K562 (cell line): ENCODE measurements around the gene TNFRSF6B. TPM values are rescaled to one million over a fixed set of nuclear protein-coding genes. Genes with fewer than 3 reads are reported as not detected.

Experiments
- HNRNPL ChIP-seq: fragments of 200-400 bp; formaldehyde crosslinking; IDR thresholded peaks from 2 replicates; pipeline ENCODE4 v1.6.1; 2017; ENCODE audit warnings: low read depth, mild to moderate bottlenecking, low read length
- JUN ChIP-seq, 2 experiments: sonication (generic) in 1 of 2; formaldehyde crosslinking in 1 of 2; IDR thresholded peaks; 2 replicates each; pipeline versions ENCODE4 v1.6.1 to v1.8.0; 2012 to 2022; ENCODE audit warnings: borderline replicate concordance in 2 of 2, mild to moderate bottlenecking in 2 of 2, improper control_type of control experiment in 1 of 2, low read depth in 1 of 2, low read length in 1 of 2, missing genetic modification reagents in 1 of 2
- MAZ ChIP-seq, 2 experiments: fragments of 450-650 bp in 1 of 2; sonication (generic) in 1 of 2; formaldehyde crosslinking; IDR thresholded peaks in 1 of 2; conservative IDR thresholded peaks in 1 of 2; 2 replicates each; pipeline versions ENCODE4 v1.4.0 to v1.5.0; 2020; ENCODE audit warnings: mild to moderate bottlenecking in 1 of 2, missing genetic modification reagents in 1 of 2
- MIER1 ChIP-seq: fragments of 450-650 bp; IDR thresholded peaks from 2 replicates; pipeline ENCODE4 v1.6.1; 2016; ENCODE audit warnings: antibody characterized with exemption, mild to moderate bottlenecking, low read depth
- MNT ChIP-seq, 2 experiments: fragments of 450-650 bp; conservative IDR thresholded peaks; 2 replicates each; pipeline ENCODE4 v1.6.1; 2017; ENCODE audit warnings: mild to moderate bottlenecking in 2 of 2, moderate library complexity in 2 of 2
- NFIC ChIP-seq: fragments of 450-650 bp; IDR thresholded peaks from 2 replicates; pipeline ENCODE4 v1.6.1; 2017; ENCODE audit warnings: mild to moderate bottlenecking, inconsistent platforms
- NRF1 ChIP-seq, 2 experiments: fragments of 450-650 bp; IDR thresholded peaks in 1 of 2; conservative IDR thresholded peaks in 1 of 2; 2 replicates each; pipeline ENCODE4 v1.6.1; 2014; ENCODE audit warnings: mild to moderate bottlenecking in 2 of 2
- PBX2 ChIP-seq, 2 experiments: IDR thresholded peaks in 1 of 2; conservative IDR thresholded peaks in 1 of 2; 2 replicates each; pipeline ENCODE4 v1.6.1; 2016; ENCODE audit warnings: low read depth in 2 of 2, mild to moderate bottlenecking in 1 of 2, missing compliant biosample characterization in 1 of 2, missing genetic modification characterization in 1 of 2, moderate library complexity in 1 of 2
- ZNF184 ChIP-seq: sonication (generic); formaldehyde crosslinking; IDR thresholded peaks from 2 replicates; pipeline ENCODE4 v1.5.0; 2020; ENCODE audit warnings: missing genetic modification reagents
- polyA plus RNA-seq, 8 experiments: library from polyadenylated mRNA; depleted of rRNA in 4 of 8; stranded (reverse) in 5 of 8; unstranded in 3 of 8; fragments of >200 nt; fragmentation: Nextera tagmentation in 2 of 8; fragmentation: Illumina TruSeq in 1 of 8; extraction: Ambion mirVana in 2 of 8; extraction: Trizol in 1 of 8; gene quantifications; 2 replicates each; pipeline versions ENCODE4 v1.2.1 to v1.2.3, GENCODE V29; 2011 to 2014; ENCODE audit warnings: inconsistent platforms in 1 of 8, missing spikeins in 1 of 8
- total RNA-seq, 7 experiments: library from RNA; depleted of rRNA in 6 of 7; stranded (reverse); fragments of >200 nt in 6 of 7; fragmentation: Illumina TruSeq in 2 of 7; extraction: Trizol in 2 of 7; gene quantifications; 2 replicates each; pipeline versions ENCODE4 v1.2.1 to v1.2.3, GENCODE V29; 2011 to 2021; ENCODE audit warnings: low replicate concordance in 1 of 7
- TF ChIP-seq, protein P1 (sequence below): sonication (generic); formaldehyde crosslinking; IDR thresholded peaks from 2 replicates; pipeline ENCODE4 v1.9.0; 2022; ENCODE audit warnings: mild to moderate bottlenecking, missing genetic modification reagents
- TF ChIP-seq, protein P2 (sequence below), 2 experiments: fragments of 450-650 bp; formaldehyde crosslinking in 1 of 2; IDR thresholded peaks; 2 replicates each; pipeline versions ENCODE4 v1.4.0 to v1.6.1; 2014 to 2020; ENCODE audit warnings: mild to moderate bottlenecking in 2 of 2, borderline replicate concordance in 1 of 2, low read depth in 1 of 2

Gene TNFRSF6B
- total and polyA plus RNA-seq, 9 of the 15 experiments (the other 6 are each of a cell fraction or from before 2014, with no cell fraction given): 0.10 to 3.5 (median 0.32) TPM; not detected in 6

DNA sequence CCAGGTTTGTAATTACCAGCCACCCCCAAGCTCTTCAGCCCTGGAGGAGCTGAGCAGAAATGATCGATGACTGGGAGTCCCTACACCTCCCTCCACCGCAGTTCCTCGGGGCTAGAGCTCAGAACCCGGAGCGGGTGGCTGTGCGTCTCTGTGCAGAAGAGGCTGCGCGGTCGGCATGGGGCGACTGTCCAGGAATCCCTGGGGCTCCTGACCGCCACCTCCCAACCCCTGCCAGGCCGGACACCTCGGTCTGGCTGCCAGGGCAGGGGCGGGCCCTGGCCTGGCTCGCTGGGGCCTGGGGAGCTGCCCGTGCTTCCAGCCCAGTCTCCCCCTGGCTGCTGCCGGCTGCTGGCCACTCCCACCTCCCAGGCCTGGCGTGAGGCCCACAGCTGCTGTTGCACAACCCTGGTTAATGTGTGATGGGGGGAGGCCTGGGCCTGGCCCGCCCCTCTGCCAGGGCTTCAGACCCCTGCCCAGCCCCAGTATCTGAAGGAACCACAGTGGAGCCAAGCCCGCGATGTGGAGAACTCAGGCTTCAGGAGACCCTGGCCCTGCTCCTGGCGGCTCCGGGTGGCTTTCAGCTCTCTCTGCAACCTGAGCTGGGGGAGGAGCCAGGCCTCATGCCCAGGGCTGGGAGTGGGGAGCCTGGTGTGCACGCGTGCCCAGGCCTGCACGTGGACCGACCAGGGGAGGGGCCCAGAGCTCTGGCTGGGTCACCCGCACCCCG is 44.3 kb downstream of the TNFRSF6B start (continued):
- TF ChIP-seq PBX2 (CRISPR knock-in tag; IDR thresholded peaks at IDR 0.05; ENCODE audit: low read depth): no peak
- TF ChIP-seq PBX2 (tag; conservative IDR thresholded peaks at IDR 0.05; ENCODE audit: low read depth): 0 out of 2 replicates have a peak, but pooled peaks have one; percentile 9
- TF ChIP-seq, protein P1, sequence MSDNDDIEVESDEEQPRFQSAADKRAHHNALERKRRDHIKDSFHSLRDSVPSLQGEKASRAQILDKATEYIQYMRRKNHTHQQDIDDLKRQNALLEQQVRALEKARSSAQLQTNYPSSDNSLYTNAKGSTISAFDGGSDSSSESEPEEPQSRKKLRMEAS (CRISPR knock-in tag): peak; percentile 78
- TF ChIP-seq, protein P2, sequence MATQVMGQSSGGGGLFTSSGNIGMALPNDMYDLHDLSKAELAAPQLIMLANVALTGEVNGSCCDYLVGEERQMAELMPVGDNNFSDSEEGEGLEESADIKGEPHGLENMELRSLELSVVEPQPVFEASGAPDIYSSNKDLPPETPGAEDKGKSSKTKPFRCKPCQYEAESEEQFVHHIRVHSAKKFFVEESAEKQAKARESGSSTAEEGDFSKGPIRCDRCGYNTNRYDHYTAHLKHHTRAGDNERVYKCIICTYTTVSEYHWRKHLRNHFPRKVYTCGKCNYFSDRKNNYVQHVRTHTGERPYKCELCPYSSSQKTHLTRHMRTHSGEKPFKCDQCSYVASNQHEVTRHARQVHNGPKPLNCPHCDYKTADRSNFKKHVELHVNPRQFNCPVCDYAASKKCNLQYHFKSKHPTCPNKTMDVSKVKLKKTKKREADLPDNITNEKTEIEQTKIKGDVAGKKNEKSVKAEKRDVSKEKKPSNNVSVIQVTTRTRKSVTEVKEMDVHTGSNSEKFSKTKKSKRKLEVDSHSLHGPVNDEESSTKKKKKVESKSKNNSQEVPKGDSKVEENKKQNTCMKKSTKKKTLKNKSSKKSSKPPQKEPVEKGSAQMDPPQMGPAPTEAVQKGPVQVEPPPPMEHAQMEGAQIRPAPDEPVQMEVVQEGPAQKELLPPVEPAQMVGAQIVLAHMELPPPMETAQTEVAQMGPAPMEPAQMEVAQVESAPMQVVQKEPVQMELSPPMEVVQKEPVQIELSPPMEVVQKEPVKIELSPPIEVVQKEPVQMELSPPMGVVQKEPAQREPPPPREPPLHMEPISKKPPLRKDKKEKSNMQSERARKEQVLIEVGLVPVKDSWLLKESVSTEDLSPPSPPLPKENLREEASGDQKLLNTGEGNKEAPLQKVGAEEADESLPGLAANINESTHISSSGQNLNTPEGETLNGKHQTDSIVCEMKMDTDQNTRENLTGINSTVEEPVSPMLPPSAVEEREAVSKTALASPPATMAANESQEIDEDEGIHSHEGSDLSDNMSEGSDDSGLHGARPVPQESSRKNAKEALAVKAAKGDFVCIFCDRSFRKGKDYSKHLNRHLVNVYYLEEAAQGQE (IDR thresholded peaks at IDR 0.05; ENCODE audit: borderline replicate concordance): peak; percentile 12; the same call in 1 of the 2 replicates
- TF ChIP-seq, protein P2 (CRISPR knock-in tag; IDR thresholded peaks at IDR 0.05; ENCODE audit: low read depth): no peak
- TF ChIP-seq HNRNPL: 0 out of 2 replicates have a peak, but pooled peaks have one; percentile 8
- TF ChIP-seq MNT (conservative IDR thresholded peaks at IDR 0.05): peak; percentile 83 to 88
- TF ChIP-seq ZNF184 (CRISPR knock-in tag): no peak
- peak in 1 of 2 experiments; percentile 48; a peak in 3 of 4 replicates for TF ChIP-seq MAZ (CRISPR knock-in tag; conservative IDR thresholded peaks at IDR 0.05 in 1 of 2, IDR thresholded peaks at IDR 0.05 in 1 of 2)
- TF ChIP-seq NFIC: peak; percentile 92
- TF ChIP-seq MIER1: no peak
- no peak for TF ChIP-seq JUN (IDR thresholded peaks at IDR 0.05; ENCODE audit: borderline replicate concordance, low read depth, low read length)
- TF ChIP-seq JUN (CRISPR knock-in tag; IDR thresholded peaks at IDR 0.05; ENCODE audit: borderline replicate concordance): peak; percentile 58; the same call in 1 of the 2 replicates
- peak in 1 of 2 experiments; percentile 48; a peak in 3 of 4 replicates for TF ChIP-seq NRF1 (conservative IDR thresholded peaks at IDR 0.05 in 1 of 2, IDR thresholded peaks at IDR 0.05 in 1 of 2)
